B cell (primary cell): ENCODE data around the gene HDGFL1. TPM values are rescaled to one million over a fixed set of nuclear protein-coding genes. Genes with fewer than 3 reads are reported as not detected.

ENCODE experiments used
- ATAC-seq: fragments of 200-7000 bp; cut with Tn5 transposase; one replicate; pipeline ENCODE4 v1.10.0; 2021; ENCODE audit warnings: low read depth, mild to moderate bottlenecking, moderate number of reproducible peaks, moderate library complexity
- CTCF ChIA-PET: fragments of 350-600 bp; sonication (Branson Sonifier 250); formaldehyde crosslinking; loops from one replicate; lab custom pipeline; 2021; ENCODE audit warnings: antibody characterized with exemption, inconsistent platforms; lab: Charles Lee
- POLR2A ChIA-PET: fragments of 350-600 bp; sonication (Branson Sonifier 250); formaldehyde crosslinking; loops from one replicate; lab custom pipeline; 2021; ENCODE audit warnings: antibody characterized with exemption; lab: Charles Lee
- DNase-seq: peaks from one replicate; pipeline ENCODE4 v3.0.0; 2013
- H2AFZ ChIP-seq: 2 replicates; pipeline ENCODE4 v1.6.1; 2012; ENCODE audit warnings: mild to moderate bottlenecking, low read depth, low read length; ENCODE audit not compliant: insufficient read depth, poor library complexity, severe bottlenecking
- H3K27ac ChIP-seq, 2 donors: 1 replicate in 1 of 2; 2 replicates in 1 of 2; pipeline ENCODE4 v1.5.1; 2012 to 2013; ENCODE audit warnings: low read length in 2 of 2, mild to moderate bottlenecking in 2 of 2, moderate library complexity in 1 of 2
- H3K27me3 ChIP-seq, 4 experiments: fragments of 200-600 bp in 1 of 4; sonication (generic) in 1 of 4; replicated peaks in 1 of 4; 1 replicate in 2 of 4; 2 replicates in 2 of 4; pipeline versions ENCODE4 v1.6.1 to v1.7.0; 2013 to 2016; ENCODE audit warnings: low read length in 3 of 4, mild to moderate bottlenecking in 2 of 4, mixed read lengths in 1 of 4, moderate library complexity in 1 of 4; ENCODE audit not compliant: insufficient read depth in 4 of 4, control insufficient read depth in 3 of 4; ENCODE audit errors: control extremely low read depth in 1 of 4
- H3K36me3 ChIP-seq, 2 experiments: replicated peaks in 1 of 2; 1 replicate in 1 of 2; 2 replicates in 1 of 2; pipeline versions ENCODE4 v1.6.1 to v1.7.1; 2013; ENCODE audit warnings: low read length in 1 of 2; ENCODE audit not compliant: insufficient read depth in 2 of 2, control insufficient read depth in 1 of 2; ENCODE audit errors: control extremely low read depth in 1 of 2, extremely low read depth in 1 of 2
- H3K4me1 ChIP-seq, 2 donors: fragments of 200-600 bp in 1 of 2; sonication (generic) in 1 of 2; 1 replicate in 1 of 2; 2 replicates in 1 of 2; pipeline versions ENCODE4 v1.5.1 to v1.6.1; 2013 to 2017; ENCODE audit warnings: low read length in 2 of 2; ENCODE audit not compliant: control insufficient read depth in 2 of 2, insufficient read depth in 2 of 2
- H3K4me2 ChIP-seq: replicated peaks from 2 replicates; pipeline ENCODE3; 2012; ENCODE audit warnings: mild to moderate bottlenecking, low read depth, low read length; ENCODE audit not compliant: poor library complexity, severe bottlenecking
- H3K4me3 ChIP-seq, 5 experiments: fragments of 200-600 bp in 1 of 5; sonication (generic) in 1 of 5; 1 replicate in 3 of 5; 2 replicates in 2 of 5; pipeline versions ENCODE4 v1.5.1 to v1.7.0; 2011 to 2016; ENCODE audit warnings: low read length in 4 of 5, mild to moderate bottlenecking in 4 of 5, low read depth in 2 of 5, control low read depth in 1 of 5, moderate library complexity in 1 of 5; ENCODE audit not compliant: insufficient read depth in 1 of 5; ENCODE audit errors: control extremely low read depth in 1 of 5, extremely low read depth in 1 of 5
- H3K79me2 ChIP-seq: fragments of 200-600 bp; sonication (generic); one replicate; pipeline ENCODE4 v1.6.0; 2016; ENCODE audit warnings: low read length; ENCODE audit not compliant: control insufficient read depth, insufficient read depth
- H3K9ac ChIP-seq: fragments of 200-600 bp; sonication (generic); 2 replicates; pipeline ENCODE4 v1.6.1; 2017; ENCODE audit warnings: mild to moderate bottlenecking, low read length, moderate library complexity
- H3K9me3 ChIP-seq, 3 donors: one replicate each; pipeline versions ENCODE4 v1.6.1 to v1.7.1; 2013; ENCODE audit warnings: low read length in 2 of 3; ENCODE audit not compliant: control insufficient read depth in 2 of 3, insufficient read depth in 1 of 3; ENCODE audit errors: control extremely low read depth in 1 of 3
- H4K20me1 ChIP-seq: 2 replicates; pipeline ENCODE4 v1.6.0; 2012; ENCODE audit warnings: mild to moderate bottlenecking, low read length; ENCODE audit not compliant: insufficient read depth, control insufficient read depth, poor library complexity, severe bottlenecking
- H3K27ac Mint-ChIP-seq: one replicate; pipeline ENCODE4 v1.8.0; 2021; ENCODE audit warnings: mixed read lengths
- H3K27me3 Mint-ChIP-seq: one replicate; pipeline ENCODE4 v1.8.0; 2021; ENCODE audit warnings: mixed read lengths
- H3K4me1 Mint-ChIP-seq: one replicate; pipeline ENCODE4 v1.8.0; 2021; ENCODE audit warnings: mixed read lengths
- H3K4me3 Mint-ChIP-seq: one replicate; pipeline ENCODE4 v1.8.0; 2021; ENCODE audit warnings: mixed read lengths
- H3K9me3 Mint-ChIP-seq: one replicate; pipeline ENCODE4 v1.8.0; 2022; ENCODE audit warnings: mixed read lengths; ENCODE audit not compliant: insufficient read depth
- CTCF ChIP-seq: fragments of 200-600 bp; IDR thresholded peaks from one replicate; pipeline ENCODE4 v1.8.0; 2022; ENCODE audit warnings: antibody characterized with exemption, mild to moderate bottlenecking
- EZH2 ChIP-seq: IDR thresholded peaks from 2 replicates; pipeline ENCODE4 v1.6.1; 2012; ENCODE audit warnings: borderline replicate concordance, low read depth, mild to moderate bottlenecking, moderate library complexity, low read length; ENCODE audit not compliant: insufficient read depth, poor library complexity, severe bottlenecking
- WGBS: methylation state at CpG from one replicate; pipeline ENCODE4 v1.1.5; 2013; ENCODE audit warnings: missing lambda C conversion rate; ENCODE audit not compliant: insufficient coverage; 5-methylcytosine and 5-hydroxymethylcytosine counted together
- intact Hi-C: fragments of 100-400 bp; cut with micrococcal nuclease; formaldehyde crosslinking; loops from one replicate; pipeline ENCODE4 v1.10.0; 2022
- polyA plus RNA-seq: library from polyadenylated mRNA; depleted of rRNA; stranded (reverse); fragments of >200 nt; gene quantifications from 2 replicates; pipeline ENCODE4 v1.2.3, GENCODE V29; 2012
- total RNA-seq, 2 donors: library from RNA; stranded (reverse); fragments of 120-200 nt in 1 of 2; gene quantifications; 1 replicate in 1 of 2; 2 replicates in 1 of 2; pipeline versions ENCODE4 v1.2.3 to v1.2.4, GENCODE V29; 2013 to 2022

The HDGFL1 gene
- total and polyA plus RNA-seq, 2 donors (not counting 1 experiment from before 2014, with no cell fraction given), result not detected

DNA sequence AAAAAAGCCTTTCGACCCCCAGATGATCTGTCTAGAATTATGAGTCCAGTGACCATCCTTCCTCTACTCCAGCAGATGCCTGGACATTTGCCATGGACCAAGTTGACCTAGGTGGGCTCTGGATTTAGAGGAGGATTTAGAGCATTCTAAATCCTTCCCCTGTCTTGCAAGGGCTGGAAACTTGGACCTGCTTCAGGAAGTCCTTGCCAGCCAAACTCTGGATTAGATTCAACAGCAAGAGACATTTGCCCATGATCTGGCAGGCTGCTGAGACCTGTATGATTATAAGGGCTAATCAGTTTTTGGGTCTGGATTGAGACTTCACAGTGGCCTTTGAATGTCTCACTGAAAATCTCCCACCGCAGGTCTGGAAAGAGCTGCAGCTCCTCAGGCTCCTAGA, 13.1 kb upstream of the HDGFL1 start:
- H3K27me3 Mint-ChIP-seq, result no peaks in the 10 kb centered on the region
- no peak overlapping the region for H3K27ac Mint-ChIP-seq

DNA sequence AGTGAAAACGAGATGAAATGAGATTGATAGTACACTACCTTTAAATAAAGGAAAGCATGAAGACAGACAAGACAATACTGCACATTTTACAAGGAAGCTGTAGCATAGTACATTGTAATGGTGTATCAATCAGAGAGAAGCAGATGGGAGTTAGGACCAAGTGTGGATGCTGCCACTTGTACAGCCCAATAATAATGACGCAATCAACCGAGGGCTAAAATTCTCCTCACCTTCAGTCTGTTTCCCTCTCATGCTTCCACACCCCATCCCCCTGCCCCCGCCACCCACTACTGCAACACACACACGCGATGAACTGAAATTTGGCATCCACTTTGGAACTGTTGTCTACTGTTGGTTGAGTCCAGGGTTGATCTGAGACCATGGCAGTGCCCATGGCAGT, 12.4 kb upstream of the HDGFL1 start:
- no peaks in the 10 kb centered on the region for H3K79me2 ChIP-seq
- WGBS, result 100% methylated on average over 2 of the region's 6 CpGs
- H3K4me1 Mint-ChIP-seq, result no peaks in the 10 kb centered on the region
- H3K4me1 ChIP-seq, result no peaks in the 10 kb centered on the region
- ChIA-PET POLR2A (no interaction called here), CTCF (no interaction called here)
- intact Hi-C loops, result no loop called here
- no peak overlapping the region for H3K4me3 ChIP-seq
- no peak overlapping the region for H2AFZ ChIP-seq
- no peak overlapping the region for H3K4me3 Mint-ChIP-seq
- H3K36me3 ChIP-seq, result no peaks in the 10 kb centered on the region
- TF ChIP-seq CTCF, result no peak
- TF ChIP-seq EZH2, result no peak
- H4K20me1 ChIP-seq, result no peaks in the 10 kb centered on the region
- no peaks in the 10 kb centered on the region for H3K27me3 Mint-ChIP-seq
- no peak overlapping the region for H3K27ac Mint-ChIP-seq
- H3K4me2 ChIP-seq, result no peak overlapping the region
- DNase-seq, result no peak
- H3K9me3 Mint-ChIP-seq, result no peaks in the 10 kb centered on the region
- H3K27me3 ChIP-seq, result no peaks in the 10 kb centered on the region
- H3K9me3 ChIP-seq, result no peaks in the 10 kb centered on the region
- H3K9ac ChIP-seq, result no peak overlapping the region
- H3K27ac ChIP-seq, result no peak overlapping the region
- ATAC-seq, result no peak

More for the DNA sequence above, 13.1 kb upstream of the HDGFL1 start:
- Histone ChIP-seq H3K36me3 (no peaks in the 10 kb centered on the region), H3K9ac (no peak overlapping the region), H3K79me2 (no peaks in the 10 kb centered on the region), H3K4me2 (no peak overlapping the region), H4K20me1 (no peaks in the 10 kb centered on the region), H3K27me3 (no peaks in the 10 kb centered on the region), H3K4me1 (no peaks in the 10 kb centered on the region), H3K4me3 (no peak overlapping the region), H2AFZ (no peak overlapping the region), H3K27ac (no peak overlapping the region), H3K9me3 (no peaks in the 10 kb centered on the region)
- intact Hi-C loops, result no loop called here
- ChIA-PET CTCF (no interaction called here), POLR2A (no interaction called here)
- WGBS, result 100% methylated on average over 1 of the region's 2 CpGs
- TF ChIP-seq EZH2 (no peak), CTCF (no peak)
- no peak for ATAC-seq
- Mint-ChIP-seq H3K9me3 (no peaks in the 10 kb centered on the region), H3K4me1 (no peaks in the 10 kb centered on the region), H3K4me3 (no peak overlapping the region)
- no peak for DNase-seq
